ENCODE results near the gene DEFB123. TPM values are rescaled to one million over a fixed set of nuclear protein-coding genes. Genes with fewer than 3 reads are reported as not detected.

DEFB123 gene
- total RNA-seq (not detected), polyA plus RNA-seq (not detected)

GRCh38 chr20:31440012-31440659 is at the start of gene DEFB123:
Gene DEFB123, plus strand, starts transcription at chr20:31440632. Its CDS starts 67 bp downstream, at chr20:31440699.
- Histone ChIP-seq H3K4me3 (ENCODE audit: low read length in 2 of 2) (no peak within 1 kb of the TSS), H3K27ac (ENCODE audit: low read depth, low read length) (no peak within 1 kb of the TSS), H3K9me3 (ENCODE audit: control insufficient read depth in 1 of 2, low read length in 2 of 2) (no peaks in the 10 kb centered on the region), H3K36me3 (ENCODE audit: insufficient read depth, low read length) (no peaks in the 10 kb centered on the region), H3K27me3 (ENCODE audit: insufficient read depth, low read length) (no peaks in the 10 kb centered on the region), H3K4me1 (ENCODE audit: insufficient read depth, low read length) (no peaks in the 10 kb centered on the region)
- Mint-ChIP-seq H3K36me3 (no peaks in the 10 kb centered on the region), H3K27ac (no peak within 1 kb of the TSS), H3K4me3 (no peak within 1 kb of the TSS), H3K9me3 (no peaks in the 10 kb centered on the region), H3K27me3 (peaks cover 6 to 13% of the 10 kb centered on the region in 2 donors), H3K4me1 (no peaks in the 10 kb centered on the region)
- ChIA-PET CTCF (ENCODE audit: partially characterized antibody) (interaction anchor here (1.1 kb wide), 1 partner anchor 20 kb away, joined by 5 read pairs; no protein-coding TSS in a partner anchor), POLR2A (ENCODE audit: partially characterized antibody) (no interaction called here)
- DNase-seq: no peak
- intact Hi-C loops (cut with micrococcal nuclease): no loop called here

- Histone ChIP-seq H3K36me3 (ENCODE audit: insufficient read depth, low read length) (no peaks in the 10 kb centered on the region), H3K27me3 (ENCODE audit: insufficient read depth, low read length) (no peaks in the 10 kb centered on the region), H3K27ac (ENCODE audit: low read depth, low read length) (no peak overlapping the region), H3K9me3 (ENCODE audit: control insufficient read depth in 1 of 2, low read length in 2 of 2) (no peaks in the 10 kb centered on the region), H3K4me1 (ENCODE audit: insufficient read depth, low read length) (no peaks in the 10 kb centered on the region), H3K4me3 (ENCODE audit: low read length in 2 of 2) (no peak overlapping the region)
- ChIA-PET POLR2A (ENCODE audit: partially characterized antibody) (no interaction called here), CTCF (ENCODE audit: partially characterized antibody) (no interaction called here)
- intact Hi-C loops (cut with micrococcal nuclease): no loop called here
- DNase-seq: no peak
- Mint-ChIP-seq H3K4me1 (no peaks in the 10 kb centered on the region), H3K9me3 (peaks cover 0 to 4% (median 0%) of the 10 kb centered on the region in 8 donors), H3K4me3 (no peak overlapping the region), H3K27me3 (peaks cover 6 to 20% of the 10 kb centered on the region in 2 donors), H3K36me3 (no peaks in the 10 kb centered on the region), H3K27ac (no peak overlapping the region)
Measured at GRCh38 chr20:31392836-31393235, 47.6 kb upstream of the DEFB123 start.

GRCh38 chr20:31394900-31395299 is 45.5 kb upstream of the DEFB123 start:
- no peaks in the 10 kb centered on the region for H3K9me3 ChIP-seq (ENCODE audit: control insufficient read depth in 1 of 2, low read length in 2 of 2)
- H3K4me3 ChIP-seq (ENCODE audit: low read length in 2 of 2): no peak overlapping the region
- H3K36me3 ChIP-seq (ENCODE audit: insufficient read depth, low read length): no peaks in the 10 kb centered on the region
- Mint-ChIP-seq H3K27ac (no peak overlapping the region), H3K4me3 (no peak overlapping the region), H3K27me3 (peaks cover 6 to 13% of the 10 kb centered on the region in 2 donors), H3K9me3 (peaks cover 0 to 4% (median 0%) of the 10 kb centered on the region in 8 donors), H3K36me3 (no peaks in the 10 kb centered on the region), H3K4me1 (no peaks in the 10 kb centered on the region)
- CTCF ChIA-PET (ENCODE audit: partially characterized antibody): no interaction called here
- no peak overlapping the region for H3K27ac ChIP-seq (ENCODE audit: low read depth, low read length)
- H3K27me3 ChIP-seq (ENCODE audit: insufficient read depth, low read length): no peaks in the 10 kb centered on the region
- intact Hi-C loops (cut with micrococcal nuclease): no loop called here
- H3K4me1 ChIP-seq (ENCODE audit: insufficient read depth, low read length): no peaks in the 10 kb centered on the region
- POLR2A ChIA-PET (ENCODE audit: partially characterized antibody): no interaction called here
- no peak for DNase-seq

- CTCF ChIA-PET (ENCODE audit: partially characterized antibody): no interaction called here
- Mint-ChIP-seq H3K36me3 (no peaks in the 10 kb centered on the region), H3K27me3 (peaks cover 7 to 8% of the 10 kb centered on the region in 2 donors), H3K4me1 (no peaks in the 10 kb centered on the region), H3K27ac (no peak overlapping the region), H3K9me3 (peaks cover 0 to 1% (median 0%) of the 10 kb centered on the region in 8 donors), H3K4me3 (no peak overlapping the region)
- Histone ChIP-seq H3K27ac (ENCODE audit: low read depth, low read length) (no peak overlapping the region), H3K27me3 (ENCODE audit: insufficient read depth, low read length) (no peaks in the 10 kb centered on the region), H3K4me3 (ENCODE audit: low read length in 2 of 2) (no peak overlapping the region), H3K9me3 (ENCODE audit: control insufficient read depth in 1 of 2, low read length in 2 of 2) (no peaks in the 10 kb centered on the region), H3K4me1 (ENCODE audit: insufficient read depth, low read length) (no peaks in the 10 kb centered on the region), H3K36me3 (ENCODE audit: insufficient read depth, low read length) (no peaks in the 10 kb centered on the region)
- intact Hi-C loops (cut with micrococcal nuclease): no loop called here
- POLR2A ChIA-PET (ENCODE audit: partially characterized antibody): no interaction called here
- DNase-seq: no peak
Measured at GRCh38 chr20:31403886-31404285, 36.5 kb upstream of the DEFB123 start.

- H3K27ac ChIP-seq (ENCODE audit: low read depth, low read length): no peak within 1 kb of the TSS
- peaks cover 4 to 8% of the 10 kb centered on the region in 2 donors for H3K27me3 Mint-ChIP-seq
- H3K4me1 Mint-ChIP-seq: no peaks in the 10 kb centered on the region
- no peak for DNase-seq
- H3K36me3 Mint-ChIP-seq: no peaks in the 10 kb centered on the region
- no peaks in the 10 kb centered on the region for H3K36me3 ChIP-seq (ENCODE audit: insufficient read depth, low read length)
- no peaks in the 10 kb centered on the region for H3K27me3 ChIP-seq (ENCODE audit: insufficient read depth, low read length)
- peaks cover 0 to 6% (median 0%) of the 10 kb centered on the region in 8 donors for H3K9me3 Mint-ChIP-seq
- no peaks in the 10 kb centered on the region for H3K9me3 ChIP-seq (ENCODE audit: control insufficient read depth in 1 of 2, low read length in 2 of 2)
- no peaks in the 10 kb centered on the region for H3K4me1 ChIP-seq (ENCODE audit: insufficient read depth, low read length)
- POLR2A ChIA-PET (ENCODE audit: partially characterized antibody): no interaction called here
- CTCF ChIA-PET (ENCODE audit: partially characterized antibody): no interaction called here
- intact Hi-C loops (cut with micrococcal nuclease): no loop called here
- no peak within 1 kb of the TSS for H3K4me3 Mint-ChIP-seq
- H3K27ac Mint-ChIP-seq: peak within 1 kb of the TSS in 1 of 7 donors; percentile 1
- H3K4me3 ChIP-seq (ENCODE audit: low read length in 2 of 2): no peak within 1 kb of the TSS
Measured at GRCh38 chr20:31406115-31406514, 34.3 kb upstream of the DEFB123 start, which contains the start of gene DEFB121. Gene DEFB121, minus strand, starts transcription at chr20:31406215. Its CDS starts 63 bp downstream, at chr20:31406152.

- H3K27me3 ChIP-seq (ENCODE audit: insufficient read depth, low read length): no peaks in the 10 kb centered on the region
- H3K4me3 ChIP-seq (ENCODE audit: low read length in 2 of 2): no peak overlapping the region
- ChIA-PET CTCF (ENCODE audit: partially characterized antibody) (no interaction called here), POLR2A (ENCODE audit: partially characterized antibody) (no interaction called here)
- H3K27me3 Mint-ChIP-seq: peaks cover 10 to 12% of the 10 kb centered on the region in 2 donors
- H3K36me3 ChIP-seq (ENCODE audit: insufficient read depth, low read length): no peaks in the 10 kb centered on the region
- intact Hi-C loops (cut with micrococcal nuclease): no loop called here
- no peaks in the 10 kb centered on the region for H3K36me3 Mint-ChIP-seq
- H3K4me1 Mint-ChIP-seq: no peaks in the 10 kb centered on the region
- no peaks in the 10 kb centered on the region for H3K9me3 ChIP-seq (ENCODE audit: control insufficient read depth in 1 of 2, low read length in 2 of 2)
- no peak overlapping the region for H3K27ac Mint-ChIP-seq
- no peak overlapping the region for H3K27ac ChIP-seq (ENCODE audit: low read depth, low read length)
- no peak for DNase-seq
- no peaks in the 10 kb centered on the region for H3K4me1 ChIP-seq (ENCODE audit: insufficient read depth, low read length)
- peaks cover 0 to 6% (median 0%) of the 10 kb centered on the region in 8 donors for H3K9me3 Mint-ChIP-seq
- H3K4me3 Mint-ChIP-seq: no peak overlapping the region
Measured at GRCh38 chr20:31410011-31410410, 30.4 kb upstream of the DEFB123 start.

GRCh38 chr20:31414381-31414780 is 26.1 kb upstream of the DEFB123 start:
- ChIA-PET CTCF (ENCODE audit: partially characterized antibody) (no interaction called here), POLR2A (ENCODE audit: partially characterized antibody) (no interaction called here)
- intact Hi-C loops (cut with micrococcal nuclease): no loop called here
- Mint-ChIP-seq H3K9me3 (peaks cover 0 to 4% (median 0%) of the 10 kb centered on the region in 8 donors), H3K27ac (no peak overlapping the region), H3K4me3 (no peak overlapping the region), H3K36me3 (no peaks in the 10 kb centered on the region), H3K27me3 (peaks cover 8 to 14% of the 10 kb centered on the region in 2 donors), H3K4me1 (no peaks in the 10 kb centered on the region)
- no peak overlapping the region for H3K4me3 ChIP-seq (ENCODE audit: low read length in 2 of 2)
- DNase-seq: no peak
- H3K9me3 ChIP-seq (ENCODE audit: control insufficient read depth in 1 of 2, low read length in 2 of 2): no peaks in the 10 kb centered on the region
- H3K36me3 ChIP-seq (ENCODE audit: insufficient read depth, low read length): no peaks in the 10 kb centered on the region
- H3K27me3 ChIP-seq (ENCODE audit: insufficient read depth, low read length): no peaks in the 10 kb centered on the region
- no peaks in the 10 kb centered on the region for H3K4me1 ChIP-seq (ENCODE audit: insufficient read depth, low read length)
- no peak overlapping the region for H3K27ac ChIP-seq (ENCODE audit: low read depth, low read length)
